ENCODE results near the gene GCK. TPM values are rescaled to one million over a fixed set of nuclear protein-coding genes. Genes with fewer than 3 reads are reported as not detected.

The GCK gene
- total and polyA plus RNA-seq, 2 of the 13 experiments (the other 11 are each of a cell fraction or from before 2014, with no cell fraction given): not detected

GRCh38 chr7:44100458-44101302, 88.6 kb downstream of the GCK start (continued):
- TF ChIP-seq, protein P1, sequence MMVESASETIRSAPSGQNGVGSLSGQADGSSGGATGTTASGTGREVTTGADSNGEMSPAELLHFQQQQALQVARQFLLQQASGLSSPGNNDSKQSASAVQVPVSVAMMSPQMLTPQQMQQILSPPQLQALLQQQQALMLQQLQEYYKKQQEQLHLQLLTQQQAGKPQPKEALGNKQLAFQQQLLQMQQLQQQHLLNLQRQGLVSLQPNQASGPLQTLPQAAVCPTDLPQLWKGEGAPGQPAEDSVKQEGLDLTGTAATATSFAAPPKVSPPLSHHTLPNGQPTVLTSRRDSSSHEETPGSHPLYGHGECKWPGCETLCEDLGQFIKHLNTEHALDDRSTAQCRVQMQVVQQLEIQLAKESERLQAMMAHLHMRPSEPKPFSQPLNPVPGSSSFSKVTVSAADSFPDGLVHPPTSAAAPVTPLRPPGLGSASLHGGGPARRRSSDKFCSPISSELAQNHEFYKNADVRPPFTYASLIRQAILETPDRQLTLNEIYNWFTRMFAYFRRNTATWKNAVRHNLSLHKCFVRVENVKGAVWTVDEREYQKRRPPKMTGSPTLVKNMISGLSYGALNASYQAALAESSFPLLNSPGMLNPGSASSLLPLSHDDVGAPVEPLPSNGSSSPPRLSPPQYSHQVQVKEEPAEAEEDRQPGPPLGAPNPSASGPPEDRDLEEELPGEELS (CRISPR knock-in tag; IDR thresholded peaks at IDR 0.05): peak; percentile 10; the same call in 1 of the 2 replicates
- 0 out of 4 replicates have a peak, but pooled peaks of 1 of the 2 experiments have one; percentile 14 for TF ChIP-seq KLF16 (CRISPR knock-in tag; IDR thresholded peaks at IDR 0.05)
- TF ChIP-seq TOE1 (CRISPR knock-in tag; IDR thresholded peaks at IDR 0.05): no peak
- TF ChIP-seq PHF8 (CRISPR knock-in tag; IDR thresholded peaks at IDR 0.05): peak; percentile 20; the same call in 1 of the 2 replicates
- TF ChIP-seq KAT7 (CRISPR knock-in tag; IDR thresholded peaks at IDR 0.05; ENCODE audit: borderline replicate concordance): no peak
- TF ChIP-seq ZNF724P (CRISPR knock-in tag; IDR thresholded peaks at IDR 0.05; ENCODE audit: borderline replicate concordance): 0 out of 2 replicates have a peak, but pooled peaks have one; percentile 67
- no peak for TF ChIP-seq NFRKB (IDR thresholded peaks at IDR 0.05)
- TF ChIP-seq ZMYM4 (CRISPR knock-in tag; IDR thresholded peaks at IDR 0.05): no peak
- no peak for TF ChIP-seq KDM6A (CRISPR knock-in tag; IDR thresholded peaks at IDR 0.05; ENCODE audit: low read depth)
- peak; percentile 91; the same call in 1 of the 2 replicates for TF ChIP-seq TFAP4 (IDR thresholded peaks at IDR 0.05; ENCODE audit: borderline replicate concordance, low read depth)
- TF ChIP-seq ETV6 (CRISPR knock-in tag; conservative IDR thresholded peaks at IDR 0.05): no peak
- TF ChIP-seq, protein P2, sequence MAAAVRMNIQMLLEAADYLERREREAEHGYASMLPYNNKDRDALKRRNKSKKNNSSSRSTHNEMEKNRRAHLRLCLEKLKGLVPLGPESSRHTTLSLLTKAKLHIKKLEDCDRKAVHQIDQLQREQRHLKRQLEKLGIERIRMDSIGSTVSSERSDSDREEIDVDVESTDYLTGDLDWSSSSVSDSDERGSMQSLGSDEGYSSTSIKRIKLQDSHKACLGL (CRISPR knock-in tag; IDR thresholded peaks at IDR 0.05): 0 out of 2 replicates have a peak, but pooled peaks have one; percentile 18
- TF ChIP-seq PATZ1 (CRISPR knock-in tag; IDR thresholded peaks at IDR 0.05): peak; percentile 50; the same call in 1 of the 2 replicates
- TF ChIP-seq GATAD2A (CRISPR knock-in tag; IDR thresholded peaks at IDR 0.05): 0 out of 2 replicates have a peak, but pooled peaks have one; percentile 9
- no peak for TF ChIP-seq RBM39 (IDR thresholded peaks at IDR 0.05; ENCODE audit: low read depth, low read length, poor library complexity, severe bottlenecking)
- TF ChIP-seq, protein P3, sequence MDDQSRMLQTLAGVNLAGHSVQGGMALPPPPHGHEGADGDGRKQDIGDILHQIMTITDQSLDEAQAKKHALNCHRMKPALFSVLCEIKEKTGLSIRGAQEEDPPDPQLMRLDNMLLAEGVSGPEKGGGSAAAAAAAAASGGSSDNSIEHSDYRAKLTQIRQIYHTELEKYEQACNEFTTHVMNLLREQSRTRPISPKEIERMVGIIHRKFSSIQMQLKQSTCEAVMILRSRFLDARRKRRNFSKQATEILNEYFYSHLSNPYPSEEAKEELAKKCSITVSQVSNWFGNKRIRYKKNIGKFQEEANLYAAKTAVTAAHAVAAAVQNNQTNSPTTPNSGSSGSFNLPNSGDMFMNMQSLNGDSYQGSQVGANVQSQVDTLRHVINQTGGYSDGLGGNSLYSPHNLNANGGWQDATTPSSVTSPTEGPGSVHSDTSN (CRISPR knock-in tag; IDR thresholded peaks at IDR 0.05; ENCODE audit: borderline replicate concordance): no peak
- 0 out of 2 replicates have a peak, but pooled peaks have one; percentile 41 for TF ChIP-seq CAMTA2 (CRISPR knock-in tag; IDR thresholded peaks at IDR 0.05; ENCODE audit: borderline replicate concordance)
- TF ChIP-seq HDAC1 (CRISPR knock-in tag; IDR thresholded peaks at IDR 0.05): no peak
- TF ChIP-seq ZNF281 (CRISPR knock-in tag; IDR thresholded peaks at IDR 0.05; ENCODE audit: borderline replicate concordance): peak; percentile 55; the same call in 1 of the 2 replicates

All from HepG2 (cell line).